OCI-LY3 (cell line): ENCODE data around the gene GALNT3.

Experiments used
- H2AFZ ChIP-seq: fragments of 200-600, 300-600 bp; shearing (Covaris generic); 2 replicates; pipeline ENCODE4 v1.6.0; 2014; ENCODE audit warnings: antibody characterized with exemption, low read depth, low read length
- H3K27ac ChIP-seq: fragments of 200-600, 300-600 bp; sonication (generic); 2 replicates; pipeline ENCODE4 v1.5.1; 2014; ENCODE audit warnings: mild to moderate bottlenecking, low read length, moderate library complexity, mixed read lengths
- H3K27me3 ChIP-seq: fragments of 200-600, 300-600 bp; sonication (generic); 2 replicates; pipeline ENCODE4 v1.6.1; 2014; ENCODE audit warnings: low read depth, low read length, mixed read lengths
- H3K36me3 ChIP-seq: fragments of 200-600, 300-600 bp; sonication (generic); replicated peaks from 2 replicates; pipeline ENCODE3; 2014; ENCODE audit warnings: low read depth, low read length, mixed read lengths
- H3K4me1 ChIP-seq: fragments of 300-600, 200-600 bp; sonication (generic); 2 replicates; pipeline ENCODE4 v1.6.1; 2014; ENCODE audit warnings: low read length, mixed read lengths
- H3K4me2 ChIP-seq: fragments of 200-600, 300-600 bp; sonication (generic); 2 replicates; pipeline ENCODE4 v1.6.1; 2014; ENCODE audit warnings: low read length, mixed read lengths
- H3K4me3 ChIP-seq: fragments of 300-600, 200-600 bp; sonication (generic); 2 replicates; pipeline ENCODE4 v1.5.1; 2014; ENCODE audit warnings: antibody characterized with exemption, mild to moderate bottlenecking, low read length, moderate library complexity
- H3K79me2 ChIP-seq: fragments of 300-600, 200-600 bp; shearing (Covaris generic); 2 replicates; pipeline ENCODE4 v1.6.1; 2014; ENCODE audit warnings: mild to moderate bottlenecking, low read length, mixed read lengths
- H3K9ac ChIP-seq: fragments of 300-600, 200-600 bp; shearing (Covaris generic); 2 replicates; pipeline ENCODE4 v1.6.0; 2014; ENCODE audit warnings: mild to moderate bottlenecking, low read length, moderate library complexity
- H3K9me3 ChIP-seq: fragments of 200-600, 300-600 bp; shearing (Covaris generic); 2 replicates; pipeline ENCODE4 v1.6.1; 2014; ENCODE audit warnings: low read length, mixed read lengths; ENCODE audit not compliant: insufficient read depth
- H4K20me1 ChIP-seq: fragments of 200-600, 300-600 bp; sonication (generic); 2 replicates; pipeline ENCODE4 v1.6.1; 2016; ENCODE audit warnings: low read length, mixed read lengths; ENCODE audit not compliant: insufficient read depth
- CTCF ChIP-seq: fragments of 200-600, 300-600 bp; sonication (generic); IDR thresholded peaks from 2 replicates; pipeline ENCODE4 v1.5.1; 2014; ENCODE audit warnings: antibody characterized with exemption, low read length, low read depth
- EZH2phosphoT487 ChIP-seq: fragments of 200-600 bp; shearing (Covaris generic); IDR thresholded peaks from 2 replicates; pipeline ENCODE4 v1.6.1; 2018; ENCODE audit warnings: antibody characterized with exemption, mixed run types, low read depth

Gene GALNT3

DNA sequence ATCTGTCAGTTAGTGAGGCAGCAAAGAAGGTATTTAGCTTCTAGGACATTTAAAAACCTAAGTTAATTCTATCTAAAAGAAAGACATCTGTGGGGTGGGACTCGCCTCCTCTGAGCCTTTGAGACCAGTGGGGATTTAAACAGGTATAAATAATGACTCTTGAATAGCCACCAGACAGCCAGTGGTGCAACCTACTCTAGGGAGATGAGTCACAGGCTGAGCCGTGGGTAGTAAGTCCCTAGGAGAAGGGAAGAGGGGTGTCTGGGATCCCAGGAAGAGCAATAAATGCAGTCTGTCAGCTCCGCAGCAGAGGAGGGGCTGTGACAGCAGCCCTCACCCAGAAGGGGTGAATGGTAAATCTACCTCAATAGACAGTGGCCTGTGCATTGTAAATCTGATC is 43.1 kb upstream of the GALNT3 start:
- Histone ChIP-seq H3K27ac (no peak overlapping the region), H3K27me3 (no peaks in the 10 kb centered on the region), H4K20me1 (no peaks in the 10 kb centered on the region), H3K4me2 (no peak overlapping the region), H3K4me3 (no peak overlapping the region), H3K9me3 (no peaks in the 10 kb centered on the region), H3K79me2 (no peaks in the 10 kb centered on the region), H3K4me1 (no peaks in the 10 kb centered on the region), H2AFZ (no peak overlapping the region), H3K9ac (no peak overlapping the region), H3K36me3 (no peaks in the 10 kb centered on the region)
- no peak for TF ChIP-seq EZH2phosphoT487
- TF ChIP-seq CTCF: no peak

DNA sequence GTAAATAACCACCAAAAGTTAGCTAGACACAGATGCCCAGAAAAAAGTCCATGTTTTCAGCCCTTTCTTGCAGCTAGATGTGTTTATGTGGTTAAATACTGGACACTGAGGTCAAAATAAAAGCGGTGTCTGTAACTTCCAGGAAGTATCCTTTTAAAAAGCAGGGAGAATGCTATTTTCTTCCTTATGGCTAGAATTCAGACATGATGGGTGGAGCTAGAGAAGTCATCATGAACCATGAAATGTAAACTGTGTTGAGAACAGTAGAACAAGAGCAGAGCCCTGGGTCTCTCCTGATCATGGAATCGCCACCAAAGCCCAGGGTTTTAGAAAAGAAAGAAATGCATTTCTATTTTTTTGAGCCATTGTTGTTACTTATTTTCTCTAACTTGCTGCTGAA is 41.3 kb upstream of the GALNT3 start:
- no peak overlapping the region for H2AFZ ChIP-seq
- H3K79me2 ChIP-seq: no peaks in the 10 kb centered on the region
- no peak overlapping the region for H3K4me3 ChIP-seq
- H4K20me1 ChIP-seq: no peaks in the 10 kb centered on the region
- H3K27me3 ChIP-seq: no peaks in the 10 kb centered on the region
- H3K4me1 ChIP-seq: no peaks in the 10 kb centered on the region
- H3K36me3 ChIP-seq: no peaks in the 10 kb centered on the region
- no peaks in the 10 kb centered on the region for H3K9me3 ChIP-seq
- H3K4me2 ChIP-seq: no peak overlapping the region
- no peak overlapping the region for H3K9ac ChIP-seq
- TF ChIP-seq EZH2phosphoT487: no peak
- TF ChIP-seq CTCF: no peak
- no peak overlapping the region for H3K27ac ChIP-seq

GRCh38 chr2:165833156-165833555 is 39.1 kb upstream of the GALNT3 start:
- H3K9me3 ChIP-seq: no peaks in the 10 kb centered on the region
- H3K4me2 ChIP-seq: no peak overlapping the region
- no peak overlapping the region for H2AFZ ChIP-seq
- H4K20me1 ChIP-seq: no peaks in the 10 kb centered on the region
- no peak overlapping the region for H3K27ac ChIP-seq
- TF ChIP-seq EZH2phosphoT487: no peak
- TF ChIP-seq CTCF: no peak
- no peaks in the 10 kb centered on the region for H3K79me2 ChIP-seq
- H3K4me1 ChIP-seq: no peaks in the 10 kb centered on the region; the same call in 1 of the 2 replicates
- no peak overlapping the region for H3K9ac ChIP-seq
- H3K4me3 ChIP-seq: no peak overlapping the region
- no peaks in the 10 kb centered on the region for H3K36me3 ChIP-seq
- no peaks in the 10 kb centered on the region for H3K27me3 ChIP-seq

- Histone ChIP-seq H3K27ac (no peak overlapping the region), H3K4me3 (no peak overlapping the region), H3K36me3 (no peaks in the 10 kb centered on the region), H3K4me2 (peak overlapping the region; percentile 6; the same call in 1 of the 2 replicates), H3K79me2 (no peaks in the 10 kb centered on the region), H4K20me1 (no peaks in the 10 kb centered on the region), H3K4me1 (peaks cover 18% of the 10 kb centered on the region), H2AFZ (no peak overlapping the region), H3K9me3 (no peaks in the 10 kb centered on the region), H3K9ac (no peak overlapping the region), H3K27me3 (no peaks in the 10 kb centered on the region)
- TF ChIP-seq CTCF (no peak), EZH2phosphoT487 (no peak)
These were observed 33.9 kb upstream of the GALNT3 start for GRCh38 chr2:165827921-165828276.
